Fibroblast of peridontal ligament (primary cell): Measurements from ENCODE around the gene PPT2.
"Not testable (repeated sequence)": the region's sequence is repeated elsewhere in the genome, so short reads cannot be mapped to it uniquely, and the experiment has no call there.

Source experiments
- DNase-seq: peaks from one replicate; pipeline ENCODE4 v3.0.0-alpha.2; 2010; ENCODE audit errors: extremely low read depth

The PPT2 gene

GRCh38 chr6:32176476-32177182 lies 22.7 kb downstream of the PPT2 start:
- peak; percentile 61 for DNase-seq

- no peak for DNase-seq
Measured at GRCh38 chr6:32177183-32177787, 23.3 kb downstream of the PPT2 start.

- DNase-seq, result peak; percentile 100
Measured at GRCh38 chr6:32177788-32178546, 24.0 kb downstream of the PPT2 start, which contains the start of gene RNF5. Gene RNF5, plus strand, starts transcription at chr6:32178405. Its CDS starts 107 bp downstream, at chr6:32178512.

GRCh38 chr6:32178547-32179440 lies 24.9 kb downstream of the PPT2 start:
- DNase-seq, result no peak

- DNase-seq, result no peak
Measured at GRCh38 chr6:32179766-32180405, 25.9 kb downstream of the PPT2 start.

- DNase-seq, result no peak
Measured at GRCh38 chr6:32181148-32181702, 27.3 kb downstream of the PPT2 start.

GRCh38 chr6:32181915-32182529 lies 28.1 kb downstream of the PPT2 start:
- DNase-seq, result no peak

- no peak for DNase-seq
Measured at GRCh38 chr6:32182555-32182981, 28.6 kb downstream of the PPT2 start.

- no peak for DNase-seq
Measured at GRCh38 chr6:32183030-32183429, 29.1 kb downstream of the PPT2 start.

- no peak for DNase-seq
Measured at GRCh38 chr6:32183483-32184083, 29.6 kb downstream of the PPT2 start.

- no peak for DNase-seq
Measured at GRCh38 chr6:32184084-32184640, 30.2 kb downstream of the PPT2 start, which contains the start of gene AGER. Gene AGER, minus strand, starts transcription at chr6:32184253. Its CDS starts 31 bp downstream, at chr6:32184222.

GRCh38 chr6:32185681-32186131 lies 31.8 kb downstream of the PPT2 start:
- DNase-seq, result peak; percentile 87

GRCh38 chr6:32186151-32186840 lies 32.4 kb downstream of the PPT2 start:
- DNase-seq, result not testable (repeated sequence)

- no peak for DNase-seq
Measured at GRCh38 chr6:32187009-32187709, 33.2 kb downstream of the PPT2 start.

- not testable (repeated sequence) for DNase-seq
Measured at GRCh38 chr6:32187725-32188380, 33.9 kb downstream of the PPT2 start.

- DNase-seq, result peak; percentile 16
Measured at GRCh38 chr6:32188381-32189068, 34.6 kb downstream of the PPT2 start.
